Endothelial cell of umbilical vein (primary cell): ENCODE measurements around the gene XPNPEP2. TPM values are rescaled to one million over a fixed set of nuclear protein-coding genes. Genes with fewer than 3 reads are reported as not detected.

Source experiments
- BruUV-seq: library from RNA; stranded (reverse); fragments of 400-500 nt; replicated peaks from 2 replicates; lab custom pipeline; 2021; lab: Mats Ljungman, UMichigan
- CTCF ChIA-PET: fragments of 300-600, 350-600 bp; sonication (Branson Sonifier 250); formaldehyde crosslinking; loops from one replicate; lab custom pipeline; 2021; ENCODE audit warnings: antibody characterized with exemption, inconsistent platforms; lab: Charles Lee
- POLR2A ChIA-PET: fragments of 300-600, 350-600 bp; sonication (Branson Sonifier 250); formaldehyde crosslinking; loops from one replicate; lab custom pipeline; 2021; ENCODE audit warnings: antibody characterized with exemption, inconsistent platforms; lab: Charles Lee
- DNase-seq: peaks from one replicate; pipeline ENCODE4 v3.0.0-alpha.2; 2011; ENCODE audit warnings: low read depth, low spot score
- FAIRE-seq: peaks from 2 replicates; lab custom pipeline; 2011; peaks lifted over from hg19 to GRCh38; lab: Jason Lieb, UNC
- H2AFZ ChIP-seq: 2 replicates; pipeline ENCODE4 v1.6.0; 2012; ENCODE audit warnings: low read depth, low read length, control low read depth, inconsistent platforms
- H3K27ac ChIP-seq: 2 replicates; pipeline ENCODE4 v1.5.1; 2011; ENCODE audit warnings: low read depth, mild to moderate bottlenecking, control low read depth, low read length, moderate library complexity; ENCODE audit not compliant: insufficient read depth
- H3K27me3 ChIP-seq, 2 experiments: 2 replicates each; pipeline versions ENCODE4 v1.6.0 to v1.6.1; 2011; ENCODE audit warnings: low read length in 2 of 2, mixed read lengths in 1 of 2; ENCODE audit not compliant: control insufficient read depth in 2 of 2, insufficient read depth in 2 of 2
- H3K36me3 ChIP-seq, 2 experiments: 2 replicates in 1 of 2; 3 replicates in 1 of 2; pipeline ENCODE4 v1.5.1; 2011; ENCODE audit warnings: low read length in 2 of 2, mild to moderate bottlenecking in 1 of 2, moderate library complexity in 1 of 2; ENCODE audit not compliant: control insufficient read depth in 2 of 2, insufficient read depth in 2 of 2; ENCODE audit errors: extremely low read depth in 1 of 2
- H3K4me1 ChIP-seq: 3 replicates; pipeline ENCODE4 v1.5.1; 2011; ENCODE audit warnings: mild to moderate bottlenecking, low read length; ENCODE audit not compliant: control insufficient read depth, insufficient read depth; ENCODE audit errors: extremely low read depth
- H3K4me2 ChIP-seq: 2 replicates; pipeline ENCODE4 v1.6.1; 2011; ENCODE audit warnings: low read length, control low read depth, mixed read lengths; ENCODE audit not compliant: insufficient read depth
- H3K4me3 ChIP-seq, 3 experiments: fragments of 200-600 bp in 1 of 3; sonication (generic), shearing (Covaris generic) in 1 of 3; replicated peaks in 1 of 3; 2 replicates each; pipeline ENCODE4 v1.5.1; 2011 to 2016; ENCODE audit warnings: control low read depth in 3 of 3, low read length in 3 of 3, mild to moderate bottlenecking in 2 of 3, inconsistent platforms in 1 of 3, low read depth in 1 of 3, moderate library complexity in 1 of 3; ENCODE audit not compliant: insufficient read depth in 1 of 3
- H3K79me2 ChIP-seq: 2 replicates; pipeline ENCODE4 v1.6.0; 2012; ENCODE audit warnings: low read length, inconsistent platforms; ENCODE audit not compliant: control insufficient read depth, insufficient read depth
- H3K9ac ChIP-seq: replicated peaks from 2 replicates; pipeline ENCODE3; 2011; ENCODE audit warnings: low read length, control low read depth; ENCODE audit not compliant: insufficient read depth; ENCODE audit errors: extremely low read depth
- H3K9me1 ChIP-seq: replicated peaks from 3 replicates; pipeline ENCODE4 v1.6.0; 2011; ENCODE audit warnings: mild to moderate bottlenecking, low read length; ENCODE audit not compliant: control insufficient read depth, insufficient read depth; ENCODE audit errors: extremely low read depth
- H3K9me3 ChIP-seq: replicated peaks from 2 replicates; pipeline ENCODE4 v1.5.1; 2012; ENCODE audit warnings: low read length, inconsistent platforms; ENCODE audit not compliant: control insufficient read depth, insufficient read depth
- H4K20me1 ChIP-seq: replicated peaks from 2 replicates; pipeline ENCODE3; 2011; ENCODE audit warnings: mild to moderate bottlenecking, low read length; ENCODE audit not compliant: control insufficient read depth, insufficient read depth; ENCODE audit errors: extremely low read depth
- CTCF ChIP-seq, 2 donors: IDR thresholded peaks; 1 replicate in 1 of 2; 2 replicates in 1 of 2; pipeline ENCODE4 v1.5.1; 2011; ENCODE audit warnings: low read length in 2 of 2, mild to moderate bottlenecking in 2 of 2, moderate library complexity in 2 of 2, control low read depth in 1 of 2, inconsistent platforms in 1 of 2, low read depth in 1 of 2; ENCODE audit not compliant: insufficient read depth in 1 of 2; ENCODE audit errors: extremely low read depth in 1 of 2
- EZH2 ChIP-seq: IDR thresholded peaks from 2 replicates; pipeline ENCODE4 v1.6.1; 2012; ENCODE audit warnings: borderline replicate concordance, low read depth, mild to moderate bottlenecking, moderate library complexity, low read length, inconsistent platforms; ENCODE audit not compliant: severe bottlenecking
- FOS ChIP-seq: IDR thresholded peaks from 2 replicates; pipeline ENCODE4 v1.6.1; 2011; ENCODE audit warnings: mild to moderate bottlenecking, low read length, moderate library complexity, borderline replicate concordance; ENCODE audit not compliant: insufficient read depth
- GATA2 ChIP-seq: IDR thresholded peaks from 2 replicates; pipeline ENCODE4 v1.7.0; 2011; ENCODE audit warnings: low read depth, mild to moderate bottlenecking, moderate library complexity, mixed read lengths, low read length; ENCODE audit not compliant: insufficient read length, insufficient read depth
- JUN ChIP-seq: IDR thresholded peaks from 2 replicates; pipeline ENCODE4 v1.6.1; 2011; ENCODE audit warnings: borderline replicate concordance, low read depth; ENCODE audit not compliant: insufficient read length, insufficient read depth
- MYC ChIP-seq: IDR thresholded peaks from one replicate; pipeline ENCODE4 v1.6.1; 2011; ENCODE audit warnings: mild to moderate bottlenecking, low read depth, low read length
- POLR2A ChIP-seq: IDR thresholded peaks from 2 replicates; pipeline ENCODE4 v1.6.1; 2012; ENCODE audit warnings: low read depth, mild to moderate bottlenecking, control low read depth, low read length
- POLR2AphosphoS5 ChIP-seq: IDR thresholded peaks from 2 replicates; pipeline ENCODE4 v1.6.1; 2012; ENCODE audit warnings: low read depth, mild to moderate bottlenecking, control low read depth, low read length, moderate library complexity; ENCODE audit not compliant: insufficient read depth
- dilution Hi-C: fragments of 300-500 bp; cut with MboI; formaldehyde crosslinking; loops from one replicate; pipeline ENCODE4 v1.15.0; 2019; ENCODE audit warnings: low sequenced_read_pairs; ENCODE audit not compliant: extremely low pct_ligation_motif_present
- intact Hi-C: fragments of 100-400 bp; cut with micrococcal nuclease; formaldehyde crosslinking; loops from one replicate; pipeline ENCODE4 v1.10.0; 2022
- polyA plus RNA-seq, 4 experiments: library from polyadenylated mRNA; depleted of rRNA in 3 of 4; stranded (reverse) in 3 of 4; unstranded in 1 of 4; fragments of >200 nt; gene quantifications; 2 replicates each; pipeline versions ENCODE4 v1.2.1 to v1.2.3, GENCODE V29; 2011 to 2012; ENCODE audit warnings: missing spikeins in 1 of 4
- total RNA-seq: library from RNA; stranded (reverse); gene quantifications from 2 replicates; pipeline ENCODE4 v1.2.3, GENCODE V29; 2021

Gene XPNPEP2
- total and polyA plus RNA-seq, 2 donors (not counting 3 experiments of a cell fraction or from before 2014, with no cell fraction given): 0.04 TPM; not detected in 1

- Histone ChIP-seq H3K4me2 (no peak overlapping the region), H2AFZ (no peak overlapping the region), H3K9ac (no peak overlapping the region), H3K4me3 (no peak overlapping the region), H4K20me1 (no peaks in the 10 kb centered on the region), H3K9me1 (no peaks in the 10 kb centered on the region), H3K27ac (no peak overlapping the region), H3K9me3 (no peaks in the 10 kb centered on the region), H3K27me3 (no peaks in the 10 kb centered on the region), H3K79me2 (no peaks in the 10 kb centered on the region), H3K36me3 (no peaks in the 10 kb centered on the region), H3K4me1 (no peaks in the 10 kb centered on the region)
- POLR2A ChIA-PET: no interaction called here
- DNase-seq (no peak), FAIRE-seq (no peak)
- dilution Hi-C loops (no loop called here), intact Hi-C loops (no loop called here)
- CTCF ChIA-PET: no interaction called here
- no TSS peak for BruUV-seq
- no peak for TF ChIP-seq POLR2AphosphoS5
- TF ChIP-seq CTCF (IDR thresholded peaks at IDR 0.05; ENCODE audit: extremely low read depth in 1 of 2, insufficient read depth in 1 of 2, low read depth in 1 of 2, low read length in 2 of 2): no peak
- no peak for TF ChIP-seq GATA2
- no peak for TF ChIP-seq FOS
- TF ChIP-seq JUN: no peak
- TF ChIP-seq POLR2A: no peak
- no peak for TF ChIP-seq MYC
- TF ChIP-seq EZH2: no peak
Observed at GRCh38 chrX:129689796-129690195, 49.0 kb upstream of the XPNPEP2 start.
